Mucosa of descending colon (tissue), 3 donors: ENCODE results near the gene POU2AF1. TPM values are rescaled to one million over a fixed set of nuclear protein-coding genes. Genes with fewer than 3 reads are reported as not detected.
A peak's percentile ranks its signal among the peaks of the same experiment; 100 is the strongest.

Experiments
- ATAC-seq: fragments of 200-7000 bp; cut with Tn5 transposase; one replicate; pipeline ENCODE4 v1.9.1; 2020; ENCODE audit warnings: mild to moderate bottlenecking, moderate library complexity
- DNase-seq, 3 donors: peaks; one replicate each; pipeline ENCODE4 v3.0.0-alpha.2; 2020
- H3K36me3 ChIP-seq: fragments of 200-600 bp; one replicate; pipeline ENCODE4 v1.8.0; 2021; ENCODE audit warnings: low read depth, mild to moderate bottlenecking
- H3K4me1 ChIP-seq: fragments of 200-600 bp; one replicate; pipeline ENCODE4 v1.8.0; 2021; ENCODE audit warnings: low read depth, mild to moderate bottlenecking
- H3K4me3 ChIP-seq: fragments of 200-600 bp; one replicate; pipeline ENCODE4 v1.8.0; 2021; ENCODE audit warnings: mild to moderate bottlenecking
- H3K9me3 ChIP-seq: fragments of 200-600 bp; one replicate; pipeline ENCODE4 v1.8.0; 2021; ENCODE audit warnings: mild to moderate bottlenecking
- intact Hi-C, 2 donors: fragments of 100-400 bp; cut with DNase I in 1 of 2; cut with micrococcal nuclease in 1 of 2; formaldehyde crosslinking; loops; one replicate each; pipeline versions ENCODE4 v1.11.0 to v1.11.1; 2022; cut with DNase I, micrococcal nuclease
- long read RNA-seq, 2 donors: library from polyadenylated mRNA; unstranded; transcript quantifications; one replicate each; pipeline ENCODE4 v2.0.0, GENCODE V29; 2019 to 2021
- total RNA-seq, 3 donors: library from RNA; stranded (reverse); fragmentation: NEBNext Ultra II Directional in 2 of 3; extraction: Animal tissue kit (Norgen Biotek cat#: 25700) in 2 of 3; gene quantifications; one replicate each; pipeline versions ENCODE4 v1.2.1 to v1.2.4, GENCODE V29; 2021 to 2023
- TF ChIP-seq, protein P1 (sequence below): fragments of 200-600 bp; IDR thresholded peaks from one replicate; pipeline ENCODE4 v1.8.0; 2022; ENCODE audit warnings: antibody characterized with exemption, mild to moderate bottlenecking
- donor health status: DM: no; HTN: no; CAD: no; lungs with moderate emphysema.
- donor health status: DM: no; HTN: no; CAD: no.
- donor health status: DM: no; HTN: yes; CAD: no.

Gene POU2AF1
- total RNA-seq: 1 to 10 TPM; 2.8 to 9.3 (median 5.4) TPM
- long read RNA-seq, donor 1: 0 reads
- long read RNA-seq, donor 2, partial matches to known transcripts: 0 of 1 reads
- long read RNA-seq, donor 2, other reads (novel, unspliced or antisense): 0 of 1 reads

GRCh38 chr11:111378861-111379601 is at the start of gene POU2AF1:
TSS of gene POU2AF1 (minus strand) at chr11:111379275. CDS start at chr11:111379177, 98 bp downstream.
- TF ChIP-seq, protein P1, sequence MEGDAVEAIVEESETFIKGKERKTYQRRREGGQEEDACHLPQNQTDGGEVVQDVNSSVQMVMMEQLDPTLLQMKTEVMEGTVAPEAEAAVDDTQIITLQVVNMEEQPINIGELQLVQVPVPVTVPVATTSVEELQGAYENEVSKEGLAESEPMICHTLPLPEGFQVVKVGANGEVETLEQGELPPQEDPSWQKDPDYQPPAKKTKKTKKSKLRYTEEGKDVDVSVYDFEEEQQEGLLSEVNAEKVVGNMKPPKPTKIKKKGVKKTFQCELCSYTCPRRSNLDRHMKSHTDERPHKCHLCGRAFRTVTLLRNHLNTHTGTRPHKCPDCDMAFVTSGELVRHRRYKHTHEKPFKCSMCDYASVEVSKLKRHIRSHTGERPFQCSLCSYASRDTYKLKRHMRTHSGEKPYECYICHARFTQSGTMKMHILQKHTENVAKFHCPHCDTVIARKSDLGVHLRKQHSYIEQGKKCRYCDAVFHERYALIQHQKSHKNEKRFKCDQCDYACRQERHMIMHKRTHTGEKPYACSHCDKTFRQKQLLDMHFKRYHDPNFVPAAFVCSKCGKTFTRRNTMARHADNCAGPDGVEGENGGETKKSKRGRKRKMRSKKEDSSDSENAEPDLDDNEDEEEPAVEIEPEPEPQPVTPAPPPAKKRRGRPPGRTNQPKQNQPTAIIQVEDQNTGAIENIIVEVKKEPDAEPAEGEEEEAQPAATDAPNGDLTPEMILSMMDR: no peak
- intact Hi-C loops: no loop called here
- Histone ChIP-seq H3K4me3 (no peak within 1 kb of the TSS), H3K4me1 (no peaks in the 10 kb centered on the region), H3K36me3 (no peaks in the 10 kb centered on the region), H3K9me3 (no peaks in the 10 kb centered on the region)
- ATAC-seq (peak; percentile 85), DNase-seq (peak; percentile 40 to 82 (median 53))

DNA sequence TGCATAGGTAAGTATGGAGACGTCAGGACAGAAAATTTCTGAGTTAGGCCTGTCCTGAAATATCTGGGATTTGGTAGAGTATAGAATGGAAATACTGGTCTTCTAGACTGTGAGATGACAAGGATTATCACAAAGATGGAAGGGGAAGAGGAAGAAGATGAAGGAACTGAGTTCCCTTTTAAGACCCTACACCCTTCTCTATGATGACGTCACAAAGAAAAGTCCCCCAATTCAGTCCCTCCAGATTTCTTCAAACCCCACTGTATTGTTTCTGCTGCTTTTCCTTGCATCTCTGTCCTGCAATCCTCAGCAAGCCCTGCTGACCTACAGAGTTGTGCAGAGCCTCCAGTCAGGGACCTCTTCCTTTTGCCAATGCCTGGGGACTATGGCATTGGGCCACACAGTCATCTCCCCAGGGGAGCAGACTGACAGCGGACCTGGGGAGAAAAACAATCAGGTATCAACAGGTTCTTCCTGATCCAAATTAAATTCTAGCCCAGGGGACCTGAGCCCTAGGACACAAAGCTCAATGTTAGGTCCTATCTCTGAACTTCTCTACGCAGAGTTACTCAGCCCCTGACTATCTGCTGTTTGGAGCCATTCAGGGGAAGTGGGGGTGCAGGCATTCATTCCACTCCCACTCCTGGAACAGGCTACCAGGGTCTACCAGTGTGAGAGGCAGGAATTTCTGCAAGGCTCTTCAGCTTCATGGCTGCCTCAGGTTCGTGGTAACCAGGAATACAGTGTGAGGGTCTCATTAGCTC is 49.2 kb upstream of the POU2AF1 start:
- Histone ChIP-seq H3K36me3 (no peaks in the 10 kb centered on the region), H3K4me1 (peaks cover 14% of the 10 kb centered on the region), H3K9me3 (no peaks in the 10 kb centered on the region), H3K4me3 (no peak overlapping the region)
- ATAC-seq (no peak), DNase-seq (no peak)
- intact Hi-C loops: loop anchor here in 1 of 2 donors (5.0 kb wide), 1 partner anchor 146 kb away; no protein-coding TSS in a partner anchor
- TF ChIP-seq, protein P1: no peak

GRCh38 chr11:111427471-111427912 is 48.4 kb upstream of the POU2AF1 start:
- TF ChIP-seq, protein P1: no peak
- DNase-seq (peak in 1 of 3 donors; percentile 61), ATAC-seq (no peak)
- Histone ChIP-seq H3K9me3 (no peaks in the 10 kb centered on the region), H3K4me3 (no peak overlapping the region), H3K36me3 (no peaks in the 10 kb centered on the region), H3K4me1 (peaks cover 20% of the 10 kb centered on the region)
- intact Hi-C loops: loop anchor here in 1 of 2 donors (5.0 kb wide), 1 partner anchor 145 kb away; no protein-coding TSS in a partner anchor

GRCh38 chr11:111426617-111427016 is 47.5 kb upstream of the POU2AF1 start:
- TF ChIP-seq, protein P1: no peak
- Histone ChIP-seq H3K4me1 (peaks cover 20% of the 10 kb centered on the region), H3K4me3 (no peak overlapping the region), H3K36me3 (no peaks in the 10 kb centered on the region), H3K9me3 (no peaks in the 10 kb centered on the region)
- ATAC-seq (peak; percentile 8), DNase-seq (peak in 2 of 3 donors; percentile 39 to 50)
- intact Hi-C loops: loop anchor here in 1 of 2 donors (5.0 kb wide), 1 partner anchor 144 kb away; no protein-coding TSS in a partner anchor

- no peaks in the 10 kb centered on the region for H3K36me3 ChIP-seq
- ATAC-seq: no peak
- no peaks in the 10 kb centered on the region for H3K9me3 ChIP-seq
- H3K4me3 ChIP-seq: no peak overlapping the region
- intact Hi-C loops: loop anchor here in 1 of 2 donors (5.0 kb wide), 1 partner anchor 141 kb away; no protein-coding TSS in a partner anchor
- TF ChIP-seq, protein P1: no peak
- H3K4me1 ChIP-seq: peaks cover 20% of the 10 kb centered on the region
- no peak for DNase-seq
These were observed 44.2 kb upstream of the POU2AF1 start for GRCh38 chr11:111423250-111423615.
